Measurements from ENCODE around the gene DRG2. TPM values are rescaled to one million over a fixed set of nuclear protein-coding genes. Genes with fewer than 3 reads are reported as not detected.
A peak's percentile ranks its signal among the peaks of the same experiment; 100 is the strongest.

The DRG2 gene
- total and polyA plus RNA-seq, 9 of the 15 experiments (the other 6 are each of a cell fraction or from before 2014, with no cell fraction given), result 6.6 to 36.7 (median 26.1) TPM

GRCh38 chr17:18087610-18088491, at the start of gene DRG2 (continued):
- peak; percentile 73 to 89 for TF ChIP-seq MNT (conservative IDR thresholded peaks at IDR 0.05)
- TF ChIP-seq SRF (CRISPR knock-in tag; IDR thresholded peaks at IDR 0.05), result peak in 1 of 2 experiments; percentile 47; a peak in 1 of 4 replicates
- no peak for TF ChIP-seq U2AF1 (optimal IDR thresholded peaks at IDR 0.05; ENCODE audit: low read depth, low read length)
- TF ChIP-seq USF1 (CRISPR knock-in tag; IDR thresholded peaks at IDR 0.05), result no peak
- no peak for TF ChIP-seq SLC30A9 (CRISPR knock-in tag; IDR thresholded peaks at IDR 0.05)
- no peak for TF ChIP-seq E2F3 (CRISPR knock-in tag; IDR thresholded peaks at IDR 0.05)
- TF ChIP-seq EP400 (IDR thresholded peaks at IDR 0.05), result peak; percentile 91
- TF ChIP-seq POLR2AphosphoS2 (IDR thresholded peaks at IDR 0.05; ENCODE audit: low read length), result no peak
- peak; percentile 79 for TF ChIP-seq ETV1 (tag; conservative IDR thresholded peaks at IDR 0.05; ENCODE audit: low read depth)
- TF ChIP-seq ZNF589 (CRISPR knock-in tag; IDR thresholded peaks at IDR 0.05; ENCODE audit: low read depth), result peak; percentile 83; the same call in 1 of the 2 replicates
- peak; percentile 83 for TF ChIP-seq ZFP36 (IDR thresholded peaks at IDR 0.05; ENCODE audit: low read depth, low read length, partially characterized antibody)
- no peak for TF ChIP-seq NFATC3 (IDR thresholded peaks at IDR 0.05)
- TF ChIP-seq E2F5 (CRISPR knock-in tag; IDR thresholded peaks at IDR 0.05), result no peak
- TF ChIP-seq ETV6 (IDR thresholded peaks at IDR 0.05; ENCODE audit: borderline replicate concordance in 1 of 2, low read depth in 2 of 2, low read length in 1 of 2), result no peak
- TF ChIP-seq ETV6 (CRISPR knock-in tag; IDR thresholded peaks at IDR 0.05; ENCODE audit: borderline replicate concordance), result peak; percentile 45; the same call in 1 of the 2 replicates
- no peak for TF ChIP-seq NR0B1 (IDR thresholded peaks at IDR 0.05; ENCODE audit: partially characterized antibody)
- peak; percentile 96 for TF ChIP-seq RB1 (IDR thresholded peaks at IDR 0.05; ENCODE audit: low read depth)
- TF ChIP-seq NR4A1 (CRISPR knock-in tag; IDR thresholded peaks at IDR 0.05), result no peak; the same call in 1 of the 2 replicates
- 0 out of 2 replicates have a peak, but pooled peaks have one; percentile 14 for TF ChIP-seq NR4A1 (tag; IDR thresholded peaks at IDR 0.05)
- TF ChIP-seq ZNF277 (CRISPR knock-in tag; IDR thresholded peaks at IDR 0.05; ENCODE audit: borderline replicate concordance), result no peak
- TF ChIP-seq CHD4 (IDR thresholded peaks at IDR 0.05; ENCODE audit: insufficient read depth, insufficient replicate concordance, low read depth, low read length, poor library complexity, severe bottlenecking), result peak; percentile 99
